Choroid plexus epithelial cell (primary cell): ENCODE results near the gene TCOF1.
A peak's percentile ranks its signal among the peaks of the same experiment; 100 is the strongest.

Source experiments
- DNase-seq: peaks from one replicate; pipeline ENCODE4 v3.0.0-alpha.2; 2010; ENCODE audit warnings: low read depth
- H3K4me3 ChIP-seq: 2 replicates; pipeline ENCODE4 v1.5.1; 2011; ENCODE audit warnings: low read depth, mild to moderate bottlenecking, control low read depth, low read length, moderate library complexity
- TF ChIP-seq, protein P1 (sequence below): conservative IDR thresholded peaks from 2 replicates; pipeline ENCODE4 v1.5.1; 2011; ENCODE audit warnings: low read depth, mild to moderate bottlenecking, control low read depth, inconsistent platforms, low read length, moderate library complexity

The TCOF1 gene

DNA sequence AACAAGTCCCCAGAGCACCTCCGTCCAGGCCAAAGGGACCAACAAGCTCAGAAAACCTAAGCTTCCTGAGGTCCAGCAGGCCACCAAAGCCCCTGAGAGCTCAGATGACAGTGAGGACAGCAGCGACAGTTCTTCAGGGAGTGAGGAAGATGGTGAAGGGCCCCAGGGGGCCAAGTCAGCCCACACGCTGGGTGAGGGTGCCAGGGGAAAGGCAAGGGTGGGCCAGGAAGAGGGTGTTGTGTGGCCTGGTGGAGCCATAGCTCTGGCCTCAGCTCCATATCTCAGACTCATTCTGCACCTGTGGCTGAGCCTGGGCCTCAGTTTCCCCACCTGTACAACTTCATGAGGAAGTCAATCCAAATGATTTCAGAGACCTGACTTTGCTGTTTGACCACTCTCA lies 34.5 kb downstream of the TCOF1 start:
- no peak overlapping the region for H3K4me3 ChIP-seq
- TF ChIP-seq, protein P1, sequence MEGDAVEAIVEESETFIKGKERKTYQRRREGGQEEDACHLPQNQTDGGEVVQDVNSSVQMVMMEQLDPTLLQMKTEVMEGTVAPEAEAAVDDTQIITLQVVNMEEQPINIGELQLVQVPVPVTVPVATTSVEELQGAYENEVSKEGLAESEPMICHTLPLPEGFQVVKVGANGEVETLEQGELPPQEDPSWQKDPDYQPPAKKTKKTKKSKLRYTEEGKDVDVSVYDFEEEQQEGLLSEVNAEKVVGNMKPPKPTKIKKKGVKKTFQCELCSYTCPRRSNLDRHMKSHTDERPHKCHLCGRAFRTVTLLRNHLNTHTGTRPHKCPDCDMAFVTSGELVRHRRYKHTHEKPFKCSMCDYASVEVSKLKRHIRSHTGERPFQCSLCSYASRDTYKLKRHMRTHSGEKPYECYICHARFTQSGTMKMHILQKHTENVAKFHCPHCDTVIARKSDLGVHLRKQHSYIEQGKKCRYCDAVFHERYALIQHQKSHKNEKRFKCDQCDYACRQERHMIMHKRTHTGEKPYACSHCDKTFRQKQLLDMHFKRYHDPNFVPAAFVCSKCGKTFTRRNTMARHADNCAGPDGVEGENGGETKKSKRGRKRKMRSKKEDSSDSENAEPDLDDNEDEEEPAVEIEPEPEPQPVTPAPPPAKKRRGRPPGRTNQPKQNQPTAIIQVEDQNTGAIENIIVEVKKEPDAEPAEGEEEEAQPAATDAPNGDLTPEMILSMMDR = no peak
- DNase-seq = no peak

DNA sequence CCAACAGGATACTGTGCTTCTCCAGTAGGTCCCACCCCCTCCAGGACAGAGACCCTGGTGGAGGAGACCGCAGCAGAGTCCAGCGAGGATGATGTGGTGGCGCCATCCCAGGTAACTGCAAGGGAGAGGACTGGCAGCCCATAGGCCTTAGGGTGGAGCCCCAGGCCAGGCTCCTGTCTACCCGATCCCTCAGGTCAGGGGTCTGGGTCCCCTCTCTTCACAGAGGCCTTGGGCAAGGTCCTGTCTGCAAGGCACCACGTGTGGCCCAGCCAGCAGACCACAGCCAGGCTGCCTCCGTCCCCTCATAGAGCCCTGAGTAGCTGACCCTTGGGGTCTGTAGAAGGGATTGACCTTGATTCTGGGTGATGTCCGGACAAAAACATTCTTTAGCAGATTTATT lies 35.2 kb downstream of the TCOF1 start:
- TF ChIP-seq, protein P1 = no peak
- no peak overlapping the region for H3K4me3 ChIP-seq
- DNase-seq = no peak

DNA sequence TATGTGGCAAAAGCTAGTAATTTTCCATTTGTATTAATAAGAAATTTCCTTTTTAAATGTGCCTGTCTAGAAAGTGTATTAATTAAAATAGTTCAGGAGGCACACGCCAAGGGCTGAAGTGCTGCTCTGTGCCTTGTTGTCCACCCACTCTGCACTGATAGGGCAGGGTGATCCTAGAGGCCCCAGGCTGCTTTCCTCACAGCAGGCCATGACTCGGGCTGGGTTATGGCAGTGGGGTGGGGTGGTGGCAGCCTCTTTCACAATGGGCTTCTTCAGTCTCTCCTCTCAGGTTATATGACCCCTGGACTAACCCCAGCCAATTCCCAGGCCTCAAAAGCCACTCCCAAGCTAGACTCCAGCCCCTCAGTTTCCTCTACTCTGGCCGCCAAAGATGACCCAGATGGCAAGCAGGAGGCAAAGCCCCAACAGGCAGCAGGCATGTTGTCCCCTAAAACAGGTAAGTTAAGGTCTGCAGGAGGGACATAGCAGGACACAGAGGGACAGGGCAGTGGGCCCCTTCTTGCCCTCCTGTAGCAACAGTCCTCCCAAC lies 35.7 kb downstream of the TCOF1 start:
- no peak overlapping the region for H3K4me3 ChIP-seq
- TF ChIP-seq, protein P1 = no peak
- DNase-seq = no peak

GRCh38 chr5:150394131-150394530 lies 36.6 kb downstream of the TCOF1 start:
- peak; percentile 59 for DNase-seq
- no peak overlapping the region for H3K4me3 ChIP-seq
- TF ChIP-seq, protein P1 = no peak

- H3K4me3 ChIP-seq = no peak overlapping the region
- no peak for DNase-seq
- TF ChIP-seq, protein P1 = no peak
Measured at GRCh38 chr5:150394912-150395687, 37.6 kb downstream of the TCOF1 start.

DNA sequence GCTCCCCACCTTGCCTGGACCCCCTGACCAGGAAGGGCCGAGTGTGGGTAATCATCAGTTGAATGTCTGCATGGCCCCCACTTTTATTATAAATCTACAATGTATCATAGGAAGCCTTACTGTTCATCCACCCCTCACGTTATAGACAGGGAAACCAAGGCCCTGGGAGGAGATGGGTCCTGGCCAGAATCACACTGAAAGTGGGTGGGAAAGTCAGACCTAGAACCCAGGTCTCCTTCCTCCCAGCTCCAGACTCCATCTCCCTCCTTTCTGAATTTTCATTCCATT lies 38.1 kb downstream of the TCOF1 start:
- TF ChIP-seq, protein P1 = no peak
- no peak overlapping the region for H3K4me3 ChIP-seq
- DNase-seq = no peak

GRCh38 chr5:150396267-150396666 lies 38.8 kb downstream of the TCOF1 start:
- no peak overlapping the region for H3K4me3 ChIP-seq
- DNase-seq = no peak
- TF ChIP-seq, protein P1 = no peak
